Mammary epithelial cell (primary cell): ENCODE data around the gene FGFBP3.

Experiments used
- EZH2 ChIP-seq: IDR thresholded peaks from 2 replicates; pipeline ENCODE4 v1.6.1; 2012; ENCODE audit warnings: low read length, inconsistent platforms, borderline replicate concordance
- TF ChIP-seq, protein P1 (sequence below), 2 donors: IDR thresholded peaks in 1 of 2; conservative IDR thresholded peaks in 1 of 2; 2 replicates each; pipeline ENCODE4 v1.5.1; 2011 to 2012; ENCODE audit warnings: inconsistent platforms in 2 of 2, low read length in 2 of 2, mild to moderate bottlenecking in 2 of 2, control low read depth in 1 of 2, low read depth in 1 of 2; ENCODE audit not compliant: insufficient read depth in 1 of 2; ENCODE audit errors: extremely low read depth in 1 of 2

- TF ChIP-seq, protein P1, sequence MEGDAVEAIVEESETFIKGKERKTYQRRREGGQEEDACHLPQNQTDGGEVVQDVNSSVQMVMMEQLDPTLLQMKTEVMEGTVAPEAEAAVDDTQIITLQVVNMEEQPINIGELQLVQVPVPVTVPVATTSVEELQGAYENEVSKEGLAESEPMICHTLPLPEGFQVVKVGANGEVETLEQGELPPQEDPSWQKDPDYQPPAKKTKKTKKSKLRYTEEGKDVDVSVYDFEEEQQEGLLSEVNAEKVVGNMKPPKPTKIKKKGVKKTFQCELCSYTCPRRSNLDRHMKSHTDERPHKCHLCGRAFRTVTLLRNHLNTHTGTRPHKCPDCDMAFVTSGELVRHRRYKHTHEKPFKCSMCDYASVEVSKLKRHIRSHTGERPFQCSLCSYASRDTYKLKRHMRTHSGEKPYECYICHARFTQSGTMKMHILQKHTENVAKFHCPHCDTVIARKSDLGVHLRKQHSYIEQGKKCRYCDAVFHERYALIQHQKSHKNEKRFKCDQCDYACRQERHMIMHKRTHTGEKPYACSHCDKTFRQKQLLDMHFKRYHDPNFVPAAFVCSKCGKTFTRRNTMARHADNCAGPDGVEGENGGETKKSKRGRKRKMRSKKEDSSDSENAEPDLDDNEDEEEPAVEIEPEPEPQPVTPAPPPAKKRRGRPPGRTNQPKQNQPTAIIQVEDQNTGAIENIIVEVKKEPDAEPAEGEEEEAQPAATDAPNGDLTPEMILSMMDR (conservative IDR thresholded peaks at IDR 0.05 in 1 of 2, IDR thresholded peaks at IDR 0.05 in 1 of 2; ENCODE audit: extremely low read depth in 1 of 2, insufficient read depth in 1 of 2, low read depth in 1 of 2, low read length in 2 of 2): no peak
- no peak for TF ChIP-seq EZH2
Observed at GRCh38 chr10:91891125-91892001, 17.9 kb downstream of the FGFBP3 start.
